Endothelial cell (in vitro differentiated cells): Measurements from ENCODE around the gene LYPD6B. TPM values are rescaled to one million over a fixed set of nuclear protein-coding genes. Genes with fewer than 3 reads are reported as not detected.

Experiments
- DNase-seq: peaks from one replicate; pipeline ENCODE4 v3.0.0; 2021; ENCODE audit warnings: low spot score
- H3K27ac Mint-ChIP-seq: one replicate; pipeline ENCODE4 v1.8.0; 2021; ENCODE audit warnings: mixed read lengths, inconsistent platforms; ENCODE audit not compliant: unreplicated experiment
- H3K27me3 Mint-ChIP-seq: one replicate; pipeline ENCODE4 v1.8.0; 2021; ENCODE audit warnings: mild to moderate bottlenecking, moderate library complexity, mixed read lengths, inconsistent platforms; ENCODE audit not compliant: unreplicated experiment
- H3K36me3 Mint-ChIP-seq: one replicate; pipeline ENCODE4 v1.8.0; 2021; ENCODE audit warnings: mild to moderate bottlenecking, low read depth, mixed read lengths, inconsistent platforms; ENCODE audit not compliant: unreplicated experiment
- H3K4me1 Mint-ChIP-seq: one replicate; pipeline ENCODE4 v1.8.0; 2021; ENCODE audit warnings: mild to moderate bottlenecking, mixed read lengths, inconsistent platforms; ENCODE audit not compliant: unreplicated experiment
- H3K4me3 Mint-ChIP-seq: one replicate; pipeline ENCODE4 v1.8.0; 2021; ENCODE audit warnings: mild to moderate bottlenecking, mixed read lengths, inconsistent platforms; ENCODE audit not compliant: unreplicated experiment
- H3K9me3 Mint-ChIP-seq: one replicate; pipeline ENCODE4 v1.8.0; 2021; ENCODE audit warnings: mixed read lengths, inconsistent platforms; ENCODE audit not compliant: unreplicated experiment
- total RNA-seq: library from RNA; stranded (reverse); fragmentation: NEBNext Ultra II Directional; extraction: Animal tissue kit (Norgen Biotek cat#: 25700); gene quantifications from one replicate; pipeline ENCODE4 v1.2.1, GENCODE V29; 2021; ENCODE audit not compliant: unreplicated experiment
- TF ChIP-seq, protein P1 (sequence below): fragments of 200-600 bp; sonication (generic); IDR thresholded peaks from one replicate; pipeline ENCODE4 v1.5.0; 2021; ENCODE audit warnings: antibody characterized with exemption; ENCODE audit not compliant: unreplicated experiment

The LYPD6B gene
- total RNA-seq, 1 donor from 2014 or later: 4.8 TPM

DNA sequence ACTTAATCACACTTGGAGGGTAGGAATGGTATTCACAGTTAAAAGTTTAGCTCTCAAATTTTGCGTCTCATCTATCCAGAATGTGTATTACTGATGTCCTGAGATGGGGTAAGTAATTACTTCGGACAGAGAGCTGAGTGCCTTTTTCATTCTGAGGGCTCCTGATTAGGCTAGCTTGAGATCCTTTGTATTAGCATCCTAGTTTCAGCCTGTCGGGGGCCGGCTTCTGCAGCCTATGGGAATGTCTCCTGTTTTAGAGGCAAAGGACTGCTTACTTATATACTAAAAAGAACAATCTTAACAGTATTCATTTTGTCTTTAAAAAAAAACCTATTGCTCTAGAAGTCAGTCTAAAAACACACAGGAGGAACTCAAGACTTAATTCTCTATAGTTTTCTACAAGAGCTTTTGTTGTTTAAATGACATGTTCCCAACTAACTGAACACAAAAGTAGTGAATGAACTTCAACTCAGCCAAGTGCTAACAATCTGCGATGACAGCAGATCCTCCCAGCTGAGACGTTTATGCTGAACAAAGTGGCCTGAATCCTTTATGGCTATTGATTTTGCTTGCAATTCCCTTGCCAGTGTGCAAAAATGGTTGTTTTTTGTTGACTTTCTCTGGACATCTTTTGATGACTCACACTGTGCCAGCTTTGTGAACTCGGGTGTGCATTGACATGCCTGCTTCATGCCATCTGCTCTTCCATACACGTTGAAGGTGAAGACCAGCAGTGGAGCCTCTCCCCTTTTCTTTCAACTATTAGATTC, 118.7 kb downstream of the LYPD6B start:
- H3K27ac Mint-ChIP-seq: no peak overlapping the region
- no peaks in the 10 kb centered on the region for H3K36me3 Mint-ChIP-seq
- H3K4me1 Mint-ChIP-seq: peaks cover 33% of the 10 kb centered on the region
- H3K27me3 Mint-ChIP-seq: peaks cover 6% of the 10 kb centered on the region
- H3K4me3 Mint-ChIP-seq: no peak overlapping the region
- TF ChIP-seq, protein P1, sequence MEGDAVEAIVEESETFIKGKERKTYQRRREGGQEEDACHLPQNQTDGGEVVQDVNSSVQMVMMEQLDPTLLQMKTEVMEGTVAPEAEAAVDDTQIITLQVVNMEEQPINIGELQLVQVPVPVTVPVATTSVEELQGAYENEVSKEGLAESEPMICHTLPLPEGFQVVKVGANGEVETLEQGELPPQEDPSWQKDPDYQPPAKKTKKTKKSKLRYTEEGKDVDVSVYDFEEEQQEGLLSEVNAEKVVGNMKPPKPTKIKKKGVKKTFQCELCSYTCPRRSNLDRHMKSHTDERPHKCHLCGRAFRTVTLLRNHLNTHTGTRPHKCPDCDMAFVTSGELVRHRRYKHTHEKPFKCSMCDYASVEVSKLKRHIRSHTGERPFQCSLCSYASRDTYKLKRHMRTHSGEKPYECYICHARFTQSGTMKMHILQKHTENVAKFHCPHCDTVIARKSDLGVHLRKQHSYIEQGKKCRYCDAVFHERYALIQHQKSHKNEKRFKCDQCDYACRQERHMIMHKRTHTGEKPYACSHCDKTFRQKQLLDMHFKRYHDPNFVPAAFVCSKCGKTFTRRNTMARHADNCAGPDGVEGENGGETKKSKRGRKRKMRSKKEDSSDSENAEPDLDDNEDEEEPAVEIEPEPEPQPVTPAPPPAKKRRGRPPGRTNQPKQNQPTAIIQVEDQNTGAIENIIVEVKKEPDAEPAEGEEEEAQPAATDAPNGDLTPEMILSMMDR: no peak
- DNase-seq: no peak
- H3K9me3 Mint-ChIP-seq: no peaks in the 10 kb centered on the region

DNA sequence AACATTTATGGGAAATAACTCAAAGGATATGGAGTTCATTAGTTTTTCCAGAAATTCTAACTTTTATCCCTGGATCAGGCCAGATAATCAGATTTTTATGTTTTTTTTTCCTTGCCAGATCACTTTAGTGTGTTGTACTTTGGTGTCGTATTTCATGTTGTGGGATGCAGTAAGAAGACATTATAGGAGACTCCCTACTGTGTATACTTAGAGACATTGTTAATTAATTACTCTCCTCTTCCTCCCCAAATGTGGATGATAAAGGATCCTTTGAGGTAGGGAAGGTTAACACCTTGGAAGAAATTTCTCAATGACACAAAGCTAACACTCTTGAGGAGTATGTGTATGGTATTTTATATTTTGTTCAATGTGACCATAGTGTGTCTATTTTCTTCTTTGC, 120.5 kb downstream of the LYPD6B start:
- Mint-ChIP-seq H3K27ac (no peak overlapping the region), H3K4me1 (peaks cover 29% of the 10 kb centered on the region)

DNA sequence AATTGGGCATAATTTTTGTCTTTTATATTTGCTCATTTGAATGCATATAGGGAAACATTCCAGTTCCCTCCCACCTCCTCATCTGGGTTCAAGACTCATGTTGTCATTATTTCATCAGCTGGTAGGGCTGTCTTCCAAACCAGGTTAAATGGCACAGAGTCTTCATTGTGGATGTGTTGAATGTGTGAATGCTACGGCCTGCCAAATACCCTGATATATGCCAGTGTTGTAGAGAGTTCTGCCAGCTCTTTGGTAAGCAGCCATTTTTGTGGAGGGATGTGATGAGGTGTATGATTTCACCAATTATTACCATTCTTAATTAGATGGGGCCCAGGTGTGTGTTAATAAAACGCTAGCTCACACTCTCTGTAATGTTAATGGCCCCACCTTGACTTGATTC, 121.7 kb downstream of the LYPD6B start:
- Mint-ChIP-seq H3K27me3 (peaks cover 8% of the 10 kb centered on the region), H3K4me1 (peaks cover 29% of the 10 kb centered on the region), H3K36me3 (no peaks in the 10 kb centered on the region), H3K4me3 (no peak overlapping the region), H3K9me3 (no peaks in the 10 kb centered on the region), H3K27ac (no peak overlapping the region)
- TF ChIP-seq, protein P1: no peak
- no peak for DNase-seq

More for the DNA sequence above, 120.5 kb downstream of the LYPD6B start:
- H3K4me3 Mint-ChIP-seq: no peak overlapping the region
- no peak for DNase-seq
- peaks cover 9% of the 10 kb centered on the region for H3K27me3 Mint-ChIP-seq
- TF ChIP-seq, protein P1: no peak
- H3K9me3 Mint-ChIP-seq: no peaks in the 10 kb centered on the region
- no peaks in the 10 kb centered on the region for H3K36me3 Mint-ChIP-seq

DNA sequence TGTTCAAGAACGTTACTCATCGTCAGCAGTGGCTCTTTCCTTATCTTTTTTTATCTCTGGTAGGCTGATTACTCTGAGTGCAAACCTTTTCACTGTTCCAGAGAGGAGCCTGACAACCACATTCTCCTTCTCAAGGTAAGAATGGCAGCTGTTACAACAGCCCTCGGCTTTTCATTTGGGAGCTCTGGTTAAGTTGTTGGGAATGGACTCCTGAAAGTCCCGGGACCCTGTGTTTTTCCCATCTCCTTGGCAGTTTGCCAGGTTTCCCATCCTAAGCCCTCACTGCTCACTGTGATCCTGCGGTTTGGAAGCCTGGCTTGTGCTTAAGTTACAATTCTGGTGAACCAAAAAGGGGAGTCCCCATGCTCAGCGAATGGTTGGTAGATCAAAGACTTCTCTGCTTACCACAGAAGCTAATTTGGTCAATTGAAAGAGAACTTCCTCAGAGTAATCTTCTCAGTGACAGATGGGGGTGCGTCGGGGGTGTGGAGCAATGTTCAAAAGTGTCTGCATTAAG, 122.3 kb downstream of the LYPD6B start:
- TF ChIP-seq, protein P1: no peak
- Mint-ChIP-seq H3K36me3 (no peaks in the 10 kb centered on the region), H3K4me3 (no peak overlapping the region), H3K27ac (no peak overlapping the region), H3K27me3 (peaks cover 6% of the 10 kb centered on the region), H3K9me3 (no peaks in the 10 kb centered on the region), H3K4me1 (peaks cover 29% of the 10 kb centered on the region)
- DNase-seq: no peak
